ENCODE measurements around the gene GPBAR1. TPM values are rescaled to one million over a fixed set of nuclear protein-coding genes. Genes with fewer than 3 reads are reported as not detected.

Gene GPBAR1
- total RNA-seq, 2 experiments from 2014 or later = 1.6 to 1.8 TPM

DNA sequence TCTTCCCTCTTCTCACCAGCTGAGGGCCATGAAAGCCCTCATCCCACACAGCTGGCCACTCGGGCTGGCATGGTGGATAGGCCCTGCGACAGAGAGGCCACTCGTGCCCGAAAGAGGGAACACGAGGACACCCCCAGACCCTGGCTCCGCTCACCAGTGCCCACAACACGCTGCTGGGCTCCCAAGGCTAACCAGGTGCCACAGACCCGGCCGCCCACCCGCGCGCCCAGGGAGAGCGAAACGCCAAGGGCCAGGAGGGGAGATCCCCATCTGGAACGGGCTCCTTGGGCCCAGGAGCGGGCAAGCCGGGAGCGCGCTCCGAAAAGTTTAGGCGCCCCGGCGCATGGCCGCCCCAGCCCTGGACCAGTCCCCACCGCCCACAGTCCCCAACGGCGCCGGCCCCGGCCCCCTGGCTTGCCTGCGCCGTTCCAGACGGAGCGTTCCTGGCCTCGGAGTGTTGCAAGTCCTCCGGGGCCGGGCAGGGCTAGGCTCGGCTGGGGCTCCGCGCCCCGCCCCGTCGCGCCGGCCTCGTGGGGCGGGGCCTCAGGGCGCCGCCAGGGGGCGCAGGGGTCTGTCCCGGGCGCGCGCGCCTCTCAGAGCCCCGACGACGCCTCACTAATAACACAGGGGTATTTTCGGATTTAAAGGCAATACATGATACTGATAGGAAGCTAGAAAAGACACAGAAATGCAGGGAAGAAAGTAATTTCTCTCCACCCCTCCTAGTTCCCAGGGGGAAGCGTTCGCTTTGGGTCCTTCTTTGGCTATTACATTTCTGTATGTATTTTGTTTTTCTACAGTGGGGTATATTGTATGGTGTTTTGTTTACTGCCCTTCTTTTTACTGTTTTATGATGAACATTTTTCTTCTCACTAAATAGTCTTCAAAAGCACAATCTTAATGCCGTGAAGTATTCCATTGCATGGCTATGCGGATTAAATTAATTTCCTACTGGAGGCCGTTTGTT is 31.5 kb downstream of the GPBAR1 start, which contains the start of gene TMBIM1:
Gene TMBIM1, minus strand, starts transcription at position 456 of the 967 bp plus-strand sequence. CDS start 10,362 bp downstream, outside the sequence.
- TF ChIP-seq, protein P1, sequence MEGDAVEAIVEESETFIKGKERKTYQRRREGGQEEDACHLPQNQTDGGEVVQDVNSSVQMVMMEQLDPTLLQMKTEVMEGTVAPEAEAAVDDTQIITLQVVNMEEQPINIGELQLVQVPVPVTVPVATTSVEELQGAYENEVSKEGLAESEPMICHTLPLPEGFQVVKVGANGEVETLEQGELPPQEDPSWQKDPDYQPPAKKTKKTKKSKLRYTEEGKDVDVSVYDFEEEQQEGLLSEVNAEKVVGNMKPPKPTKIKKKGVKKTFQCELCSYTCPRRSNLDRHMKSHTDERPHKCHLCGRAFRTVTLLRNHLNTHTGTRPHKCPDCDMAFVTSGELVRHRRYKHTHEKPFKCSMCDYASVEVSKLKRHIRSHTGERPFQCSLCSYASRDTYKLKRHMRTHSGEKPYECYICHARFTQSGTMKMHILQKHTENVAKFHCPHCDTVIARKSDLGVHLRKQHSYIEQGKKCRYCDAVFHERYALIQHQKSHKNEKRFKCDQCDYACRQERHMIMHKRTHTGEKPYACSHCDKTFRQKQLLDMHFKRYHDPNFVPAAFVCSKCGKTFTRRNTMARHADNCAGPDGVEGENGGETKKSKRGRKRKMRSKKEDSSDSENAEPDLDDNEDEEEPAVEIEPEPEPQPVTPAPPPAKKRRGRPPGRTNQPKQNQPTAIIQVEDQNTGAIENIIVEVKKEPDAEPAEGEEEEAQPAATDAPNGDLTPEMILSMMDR (IDR thresholded peaks at IDR 0.05) = peak; percentile 59
- Mint-ChIP-seq H3K9me3 (no peaks in the 10 kb centered on the region), H3K4me3 (peak within 1 kb of the TSS; percentile 95), H3K36me3 (ENCODE audit: low read depth) (peaks cover 22% of the 10 kb centered on the region), H3K27ac (peak within 1 kb of the TSS; percentile 99), H3K27me3 (no peaks in the 10 kb centered on the region), H3K4me1 (ENCODE audit: low read depth) (peaks cover 62% of the 10 kb centered on the region)
- ChIA-PET POLR2A (interaction anchor here (0.6 to 11.6 kb wide), 9 partner anchors 8 to 113 kb away, joined by 3 to 221 read pairs (median 3); partner anchors contain the start of genes AAMP, CATIP, CTDSP1 and PNKD), CTCF (interaction anchor here (0.6 to 6.3 kb wide), 16 partner anchors 9 to 279 kb away, joined by 3 to 68 read pairs (median 4); partner anchors contain the start of genes AAMP, CATIP and PNKD)
- Histone ChIP-seq H3K4me3 (ENCODE audit: low read length) (peak within 1 kb of the TSS; percentile 99), H3K9me3 (ENCODE audit: control insufficient read depth in 1 of 2, insufficient read depth in 1 of 2, low read length in 2 of 2) (no peaks in the 10 kb centered on the region), H3K36me3 (ENCODE audit: insufficient read depth, low read length) (no peaks in the 10 kb centered on the region), H3K27me3 (ENCODE audit: control insufficient read depth in 1 of 2, insufficient read depth in 2 of 2, low read length in 2 of 2) (no peaks in the 10 kb centered on the region), H3K4me1 (ENCODE audit: insufficient read depth, low read length) (peaks cover 73% of the 10 kb centered on the region), H3K27ac (ENCODE audit: low read depth in 1 of 2, low read length in 2 of 2) (peak within 1 kb of the TSS; percentile 89 to 96)
- intact Hi-C loops (cut with DNase I, micrococcal nuclease) = loop anchor here (1.0 to 5.0 kb wide), 3 partner anchors 9 to 275 kb away; partner anchors contain the start of genes CATIP (in 1 of the 2), CNOT9 (in 1 of the 2) and USP37 (in 1 of the 2)
- peak; percentile 76 for ATAC-seq (ENCODE audit: poor library complexity)
- peak; percentile 62 to 92 (median 76) for DNase-seq

DNA sequence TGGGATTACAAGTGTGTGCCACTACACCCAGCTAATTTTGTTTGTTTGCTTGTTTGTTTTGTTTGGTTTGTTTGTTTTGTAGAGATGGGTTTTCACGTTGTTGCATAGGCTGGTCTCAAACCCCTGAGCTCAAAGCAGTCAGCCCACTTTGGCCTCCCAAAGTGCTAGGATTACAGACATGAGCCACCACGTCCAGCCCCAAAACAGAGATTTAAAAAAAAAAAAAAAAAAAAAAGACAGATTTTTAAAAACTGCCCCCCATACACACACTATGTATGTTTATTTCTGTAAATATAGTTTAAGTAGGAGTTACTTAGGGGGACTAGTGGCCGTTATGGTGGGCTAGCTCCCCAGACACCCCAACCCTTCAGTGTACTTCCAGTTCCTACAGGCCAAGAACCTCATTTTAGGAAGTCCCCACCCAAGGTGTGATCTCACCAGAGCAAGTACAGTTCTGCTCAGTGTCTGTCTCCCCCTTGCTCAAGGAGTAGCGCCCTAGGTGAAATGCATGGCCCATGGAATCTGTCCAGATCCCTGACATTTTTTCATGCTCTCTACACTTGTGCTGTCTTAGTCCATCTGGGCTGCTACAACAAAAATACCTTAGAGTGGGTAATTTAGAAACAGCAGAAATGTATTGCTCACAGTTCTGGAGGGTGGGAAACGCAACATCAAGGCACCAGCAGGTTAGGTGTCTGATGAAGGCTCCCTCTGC is 33.1 kb downstream of the GPBAR1 start:
- H3K9me3 Mint-ChIP-seq = no peaks in the 10 kb centered on the region
- POLR2A ChIA-PET = interaction anchor here (0.7 to 11.6 kb wide), 3 partner anchors 21 to 98 kb away, joined by 4 to 221 read pairs (median 8); partner anchors contain the start of genes AAMP, CATIP and PNKD
- H3K4me3 ChIP-seq (ENCODE audit: low read length) = no peak overlapping the region
- intact Hi-C loops (cut with DNase I, micrococcal nuclease) = loop anchor here (2.0 to 5.0 kb wide), 2 partner anchors 63 to 273 kb away; partner anchors contain the start of genes CATIP (in 1 of the 2), CNOT9 (in 1 of the 2) and USP37 (in 1 of the 2)
- no peak overlapping the region for H3K27ac ChIP-seq (ENCODE audit: low read depth in 1 of 2, low read length in 2 of 2)
- H3K27ac Mint-ChIP-seq = peak overlapping the region; percentile 99
- peaks cover 22% of the 10 kb centered on the region for H3K36me3 Mint-ChIP-seq (ENCODE audit: low read depth)
- CTCF ChIA-PET = interaction anchor here (0.7 to 6.3 kb wide), 3 partner anchors 9 to 399 kb away, joined by 3 to 68 read pairs (median 3); partner anchors contain the start of genes AAMP and PNKD
- no peaks in the 10 kb centered on the region for H3K27me3 ChIP-seq (ENCODE audit: control insufficient read depth in 1 of 2, insufficient read depth in 2 of 2, low read length in 2 of 2)
- no peaks in the 10 kb centered on the region for H3K9me3 ChIP-seq (ENCODE audit: control insufficient read depth in 1 of 2, insufficient read depth in 1 of 2, low read length in 2 of 2)
- no peak for ATAC-seq (ENCODE audit: poor library complexity)
- peak in 1 of 14 experiments; percentile 33 for DNase-seq
- H3K4me1 ChIP-seq (ENCODE audit: insufficient read depth, low read length) = peaks cover 57% of the 10 kb centered on the region
- no peaks in the 10 kb centered on the region for H3K36me3 ChIP-seq (ENCODE audit: insufficient read depth, low read length)
- H3K4me1 Mint-ChIP-seq (ENCODE audit: low read depth) = peaks cover 48% of the 10 kb centered on the region
- TF ChIP-seq, protein P1 (IDR thresholded peaks at IDR 0.05) = no peak
- H3K4me3 Mint-ChIP-seq = peak overlapping the region; percentile 78
- H3K27me3 Mint-ChIP-seq = no peaks in the 10 kb centered on the region

All from CD4-positive, alpha-beta T cell (primary cell).